ENCODE data around the gene NPAS2.

Gene NPAS2

DNA sequence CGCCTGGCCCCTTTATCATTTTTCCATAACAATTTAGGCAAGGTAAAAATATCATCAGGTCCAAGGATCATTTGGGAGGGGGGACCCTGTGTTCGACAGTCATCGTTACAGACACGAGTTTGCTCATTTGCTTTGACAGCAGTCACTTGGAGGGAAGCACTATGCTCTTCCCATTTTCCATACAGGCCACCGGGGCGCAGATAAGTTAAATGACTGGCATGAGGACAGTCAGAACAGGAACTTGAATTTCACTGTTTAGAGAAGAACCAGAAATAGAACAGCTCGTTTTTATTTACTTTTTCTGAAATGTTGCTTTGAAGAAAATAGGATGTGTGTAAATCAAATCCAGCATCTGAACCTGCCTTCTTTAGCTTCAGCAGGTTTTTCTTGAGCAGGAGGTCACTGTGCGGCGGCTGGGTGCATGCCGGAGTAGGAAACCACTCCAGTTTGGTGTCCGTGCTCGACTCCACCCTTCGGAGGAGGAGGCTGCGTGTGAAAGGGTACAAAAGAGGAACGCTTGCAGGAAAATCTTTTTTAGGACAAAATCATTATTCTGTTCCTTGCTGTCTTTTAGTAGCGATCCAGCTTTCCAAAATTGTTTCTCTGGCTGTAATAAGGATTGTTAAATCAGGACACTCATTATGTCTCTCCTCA, 15.2 kb downstream of the NPAS2 start:
- no peak overlapping the region for H4K91ac ChIP-seq (ENCODE audit: low read depth, low read length)
- H3K36me3 ChIP-seq (ENCODE audit: control insufficient read depth in 1 of 2, insufficient read depth in 2 of 2, low read length in 2 of 2) = no peaks in the 10 kb centered on the region
- no peaks in the 10 kb centered on the region for H3K79me1 ChIP-seq (ENCODE audit: low read length)
- H3K4me1 ChIP-seq (ENCODE audit: control insufficient read depth in 1 of 2, insufficient read depth in 2 of 2, low read length in 2 of 2) = no peaks in the 10 kb centered on the region
- H3K4me2 ChIP-seq (ENCODE audit: low read length) = no peak overlapping the region
- no peak overlapping the region for H3K14ac ChIP-seq (ENCODE audit: low read length)
- no peak overlapping the region for H3K23ac ChIP-seq (ENCODE audit: low read length)
- H3K79me2 ChIP-seq (ENCODE audit: control insufficient read depth, insufficient read depth, low read length, poor library complexity) = no peaks in the 10 kb centered on the region
- H2BK12ac ChIP-seq (ENCODE audit: low read length) = no peak overlapping the region
- no peak overlapping the region for H4K8ac ChIP-seq (ENCODE audit: low read depth, low read length)
- no peak overlapping the region for H4K12ac ChIP-seq (ENCODE audit: low read depth, low read length)
- WGBS (ENCODE audit: extremely low coverage, insufficient coverage, insufficient read length) = no CpG with 5 or more reads among the region's 16 CpGs
- H2BK5ac ChIP-seq (ENCODE audit: low read depth, low read length, poor library complexity) = no peak overlapping the region
- H3K18ac ChIP-seq (ENCODE audit: low read length) = no peak overlapping the region
- no peak overlapping the region for H3K4me3 ChIP-seq (ENCODE audit: low read depth, low read length)
- H2AK5ac ChIP-seq (ENCODE audit: low read length) = no peak overlapping the region
- peaks cover 2% of the 10 kb centered on the region for H3K9me3 ChIP-seq (ENCODE audit: insufficient read depth, low read depth, low read length)
- no peak for DNase-seq
- H3K27ac ChIP-seq (ENCODE audit: low read depth, low read length) = no peak overlapping the region
- H3K4ac ChIP-seq (ENCODE audit: low read depth, low read length) = no peak overlapping the region
- H3K9ac ChIP-seq (ENCODE audit: low read length) = no peak overlapping the region
- no peaks in the 10 kb centered on the region for H3K27me3 ChIP-seq (ENCODE audit: insufficient read depth, low read length)
- H2BK120ac ChIP-seq (ENCODE audit: insufficient read depth, low read length, poor library complexity) = no peak overlapping the region
- H2AFZ ChIP-seq (ENCODE audit: insufficient read depth, low read length, poor library complexity) = no peak overlapping the region

DNA sequence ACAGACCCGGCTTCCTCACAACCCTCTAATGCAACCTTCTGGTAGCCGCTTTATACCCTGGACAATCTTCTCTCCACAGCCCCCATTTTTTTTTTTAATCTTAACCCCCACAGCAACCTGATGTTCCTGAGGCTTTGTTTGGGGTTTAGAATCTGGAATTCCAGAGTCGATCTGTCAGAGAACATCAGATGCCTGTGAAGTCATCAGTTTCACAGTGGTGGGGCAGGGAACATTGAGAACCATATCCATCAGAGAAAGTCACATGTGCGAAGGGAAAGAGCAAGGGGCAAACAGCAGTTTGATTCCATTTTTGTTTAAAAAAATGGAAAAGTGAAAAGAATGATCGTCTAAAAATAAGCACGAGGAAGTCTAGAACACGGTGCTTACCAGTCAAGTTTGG, 20.6 kb downstream of the NPAS2 start:
- no peak for DNase-seq
- no peak overlapping the region for H4K91ac ChIP-seq (ENCODE audit: low read depth, low read length)
- no peak overlapping the region for H2BK5ac ChIP-seq (ENCODE audit: low read depth, low read length, poor library complexity)
- no peaks in the 10 kb centered on the region for H3K79me1 ChIP-seq (ENCODE audit: low read length)
- no peak overlapping the region for H3K9ac ChIP-seq (ENCODE audit: low read length)
- WGBS (ENCODE audit: extremely low coverage, insufficient coverage, insufficient read length) = no CpG with 5 or more reads among the region's 7 CpGs
- no peak overlapping the region for H2AK5ac ChIP-seq (ENCODE audit: low read length)
- H4K8ac ChIP-seq (ENCODE audit: low read depth, low read length) = no peak overlapping the region
- H3K4ac ChIP-seq (ENCODE audit: low read depth, low read length) = no peak overlapping the region
- H3K36me3 ChIP-seq (ENCODE audit: control insufficient read depth in 1 of 2, insufficient read depth in 2 of 2, low read length in 2 of 2) = no peaks in the 10 kb centered on the region
- H3K9me3 ChIP-seq (ENCODE audit: insufficient read depth, low read depth, low read length) = peaks cover 8% of the 10 kb centered on the region
- no peak overlapping the region for H2AFZ ChIP-seq (ENCODE audit: insufficient read depth, low read length, poor library complexity)
- no peak overlapping the region for H3K27ac ChIP-seq (ENCODE audit: low read depth, low read length)
- no peak overlapping the region for H2BK120ac ChIP-seq (ENCODE audit: insufficient read depth, low read length, poor library complexity)
- H3K18ac ChIP-seq (ENCODE audit: low read length) = no peak overlapping the region
- no peak overlapping the region for H3K14ac ChIP-seq (ENCODE audit: low read length)
- H3K4me2 ChIP-seq (ENCODE audit: low read length) = no peak overlapping the region
- H3K79me2 ChIP-seq (ENCODE audit: control insufficient read depth, insufficient read depth, low read length, poor library complexity) = no peaks in the 10 kb centered on the region
- H3K27me3 ChIP-seq (ENCODE audit: insufficient read depth, low read length) = no peaks in the 10 kb centered on the region
- no peak overlapping the region for H4K12ac ChIP-seq (ENCODE audit: low read depth, low read length)
- H3K4me1 ChIP-seq (ENCODE audit: control insufficient read depth in 1 of 2, insufficient read depth in 2 of 2, low read length in 2 of 2) = no peaks in the 10 kb centered on the region
- H3K23ac ChIP-seq (ENCODE audit: low read length) = no peak overlapping the region
- H3K4me3 ChIP-seq (ENCODE audit: low read depth, low read length) = no peak overlapping the region
- no peak overlapping the region for H2BK12ac ChIP-seq (ENCODE audit: low read length)

DNA sequence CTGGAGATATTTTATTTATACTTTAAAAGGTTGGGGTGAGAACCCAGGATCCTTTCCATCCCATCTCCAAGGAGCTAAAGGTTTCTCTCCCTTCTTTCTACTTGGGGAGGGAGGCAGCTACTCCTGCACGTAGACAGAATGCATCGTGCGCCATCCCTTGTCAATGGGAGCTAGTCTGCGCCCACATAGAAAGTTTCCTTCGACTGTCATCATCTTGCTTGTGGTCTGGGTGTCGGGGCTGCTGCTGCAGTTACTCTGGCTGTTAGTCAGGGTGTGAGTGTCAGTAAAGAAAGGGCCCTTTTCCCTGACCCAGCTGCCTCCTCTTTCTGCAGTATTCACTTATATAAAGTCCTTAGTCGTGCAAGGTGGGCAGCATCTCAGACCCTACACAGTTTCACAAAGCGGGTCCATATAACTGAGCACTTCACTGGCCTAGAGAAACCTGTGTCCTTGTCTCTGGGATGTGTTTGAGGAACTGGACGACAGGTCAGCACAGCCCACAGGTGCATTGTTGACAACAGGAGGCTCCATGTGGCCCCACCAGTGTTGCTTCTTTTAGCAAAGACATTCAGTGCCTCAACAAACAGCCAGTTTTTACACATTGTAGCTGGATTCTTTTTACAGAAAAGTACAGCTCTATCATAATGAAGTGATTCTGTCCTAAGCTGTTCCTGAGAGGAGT, 22.4 kb downstream of the NPAS2 start:
- no peak overlapping the region for H3K9ac ChIP-seq (ENCODE audit: low read length)
- no peaks in the 10 kb centered on the region for H3K27me3 ChIP-seq (ENCODE audit: insufficient read depth, low read length)
- no peak overlapping the region for H2BK5ac ChIP-seq (ENCODE audit: low read depth, low read length, poor library complexity)
- H3K4me2 ChIP-seq (ENCODE audit: low read length) = no peak overlapping the region
- H3K79me2 ChIP-seq (ENCODE audit: control insufficient read depth, insufficient read depth, low read length, poor library complexity) = no peaks in the 10 kb centered on the region
- peaks cover 6% of the 10 kb centered on the region for H3K9me3 ChIP-seq (ENCODE audit: insufficient read depth, low read depth, low read length)
- no peak overlapping the region for H4K8ac ChIP-seq (ENCODE audit: low read depth, low read length)
- H2BK120ac ChIP-seq (ENCODE audit: insufficient read depth, low read length, poor library complexity) = no peak overlapping the region
- no peak overlapping the region for H3K23ac ChIP-seq (ENCODE audit: low read length)
- no peak overlapping the region for H4K91ac ChIP-seq (ENCODE audit: low read depth, low read length)
- no peak for DNase-seq
- no peak overlapping the region for H4K12ac ChIP-seq (ENCODE audit: low read depth, low read length)
- no peak overlapping the region for H2AFZ ChIP-seq (ENCODE audit: insufficient read depth, low read length, poor library complexity)
- H3K18ac ChIP-seq (ENCODE audit: low read length) = no peak overlapping the region
- H3K36me3 ChIP-seq (ENCODE audit: control insufficient read depth in 1 of 2, insufficient read depth in 2 of 2, low read length in 2 of 2) = no peaks in the 10 kb centered on the region
- no CpG with 5 or more reads among the region's 9 CpGs for WGBS (ENCODE audit: extremely low coverage, insufficient coverage, insufficient read length)
- no peak overlapping the region for H3K4ac ChIP-seq (ENCODE audit: low read depth, low read length)
- no peak overlapping the region for H2AK5ac ChIP-seq (ENCODE audit: low read length)
- no peak overlapping the region for H2BK12ac ChIP-seq (ENCODE audit: low read length)
- H3K79me1 ChIP-seq (ENCODE audit: low read length) = no peaks in the 10 kb centered on the region
- no peak overlapping the region for H3K14ac ChIP-seq (ENCODE audit: low read length)
- no peaks in the 10 kb centered on the region for H3K4me1 ChIP-seq (ENCODE audit: control insufficient read depth in 1 of 2, insufficient read depth in 2 of 2, low read length in 2 of 2)
- H3K27ac ChIP-seq (ENCODE audit: low read depth, low read length) = no peak overlapping the region
- H3K4me3 ChIP-seq (ENCODE audit: low read depth, low read length) = no peak overlapping the region

DNA sequence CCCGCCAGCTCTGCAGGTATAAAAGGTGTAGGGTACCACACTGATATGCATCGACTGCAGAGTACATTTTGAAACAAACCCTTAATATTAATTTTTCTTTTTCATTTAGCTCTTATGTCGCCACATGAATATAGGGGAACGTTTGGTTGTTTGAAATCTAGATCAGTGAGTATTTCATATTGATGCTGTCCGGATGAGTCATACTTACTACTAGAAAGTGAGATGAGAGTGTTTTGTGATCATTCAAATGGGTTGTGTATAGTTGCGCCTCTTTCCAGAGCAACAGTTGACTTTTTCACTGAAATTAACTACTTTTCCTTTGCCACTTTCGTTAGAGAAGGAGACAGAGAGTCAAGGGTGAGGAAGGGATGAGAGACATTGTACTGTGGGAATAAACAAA, 24.6 kb downstream of the NPAS2 start:
- H3K9me3 ChIP-seq (ENCODE audit: insufficient read depth, low read depth, low read length) = peaks cover 6% of the 10 kb centered on the region
- H3K79me2 ChIP-seq (ENCODE audit: control insufficient read depth, insufficient read depth, low read length, poor library complexity) = no peaks in the 10 kb centered on the region

More for the DNA sequence above, 24.6 kb downstream of the NPAS2 start:
- Histone ChIP-seq H3K27me3 (ENCODE audit: insufficient read depth, low read length) (no peaks in the 10 kb centered on the region), H3K36me3 (ENCODE audit: control insufficient read depth in 1 of 2, insufficient read depth in 2 of 2, low read length in 2 of 2) (no peaks in the 10 kb centered on the region), H3K23ac (ENCODE audit: low read length) (no peak overlapping the region), H4K8ac (ENCODE audit: low read depth, low read length) (no peak overlapping the region), H4K91ac (ENCODE audit: low read depth, low read length) (no peak overlapping the region), H3K79me1 (ENCODE audit: low read length) (no peaks in the 10 kb centered on the region), H2BK12ac (ENCODE audit: low read length) (no peak overlapping the region), H3K4me1 (ENCODE audit: control insufficient read depth in 1 of 2, insufficient read depth in 2 of 2, low read length in 2 of 2) (no peaks in the 10 kb centered on the region), H3K4me3 (ENCODE audit: low read depth, low read length) (no peak overlapping the region), H3K14ac (ENCODE audit: low read length) (no peak overlapping the region), H3K4me2 (ENCODE audit: low read length) (no peak overlapping the region), H2AK5ac (ENCODE audit: low read length) (no peak overlapping the region), H3K9ac (ENCODE audit: low read length) (no peak overlapping the region), H3K18ac (ENCODE audit: low read length) (no peak overlapping the region), H4K12ac (ENCODE audit: low read depth, low read length) (no peak overlapping the region), H2BK120ac (ENCODE audit: insufficient read depth, low read length, poor library complexity) (no peak overlapping the region), H2BK5ac (ENCODE audit: low read depth, low read length, poor library complexity) (no peak overlapping the region), H2AFZ (ENCODE audit: insufficient read depth, low read length, poor library complexity) (no peak overlapping the region), H3K27ac (ENCODE audit: low read depth, low read length) (no peak overlapping the region), H3K4ac (ENCODE audit: low read depth, low read length) (no peak overlapping the region)
- no CpG with 5 or more reads among the region's 7 CpGs for WGBS (ENCODE audit: extremely low coverage, insufficient coverage, insufficient read length)
- no peak for DNase-seq
